Measurements from ENCODE around the gene PTK6.

The PTK6 gene

GRCh38 chr20:63505723-63506122 is 31.5 kb downstream of the PTK6 start:
- Histone ChIP-seq H3F3A (ENCODE audit: control insufficient read depth, insufficient read depth) (no peaks in the 10 kb centered on the region; the same call in 1 of the 2 replicates), H3K9me3 (ENCODE audit: control insufficient read depth, insufficient read depth, low read length) (no peaks in the 10 kb centered on the region), H3K27me3 (ENCODE audit: control insufficient read depth, low read length) (no peaks in the 10 kb centered on the region), H3K4me3 (ENCODE audit: low read length) (no peak overlapping the region), H3K36me3 (ENCODE audit: control insufficient read depth, low read length) (no peaks in the 10 kb centered on the region), H4K20me1 (ENCODE audit: control insufficient read depth, insufficient read depth, low read depth, low read length) (no peaks in the 10 kb centered on the region), H3K27ac (ENCODE audit: low read depth, low read length) (no peak overlapping the region), H3K4me1 (ENCODE audit: control insufficient read depth, low read length) (peaks cover 16% of the 10 kb centered on the region), H3K79me2 (ENCODE audit: control insufficient read depth, low read length) (no peaks in the 10 kb centered on the region), H3K9me2 (replicated peaks; ENCODE audit: control insufficient read depth, low read length) (no peaks in the 10 kb centered on the region), H3K4me2 (ENCODE audit: low read length) (no peak overlapping the region)
- TF ChIP-seq EZH2phosphoT487 (IDR thresholded peaks at IDR 0.05; ENCODE audit: borderline replicate concordance, low read length) = no peak
- TF ChIP-seq CTCF (IDR thresholded peaks at IDR 0.05; ENCODE audit: low read depth, low read length, poor library complexity, severe bottlenecking) = no peak

GRCh38 chr20:63505281-63505680 is 31.9 kb downstream of the PTK6 start:
- Histone ChIP-seq H3K27me3 (ENCODE audit: control insufficient read depth, low read length) (no peaks in the 10 kb centered on the region), H3K9me3 (ENCODE audit: control insufficient read depth, insufficient read depth, low read length) (no peaks in the 10 kb centered on the region), H4K20me1 (ENCODE audit: control insufficient read depth, insufficient read depth, low read depth, low read length) (no peaks in the 10 kb centered on the region), H3K79me2 (ENCODE audit: control insufficient read depth, low read length) (no peaks in the 10 kb centered on the region), H3F3A (ENCODE audit: control insufficient read depth, insufficient read depth) (no peaks in the 10 kb centered on the region; the same call in 1 of the 2 replicates), H3K4me3 (ENCODE audit: low read length) (no peak overlapping the region), H3K9me2 (replicated peaks; ENCODE audit: control insufficient read depth, low read length) (no peaks in the 10 kb centered on the region), H3K4me2 (ENCODE audit: low read length) (no peak overlapping the region), H3K36me3 (ENCODE audit: control insufficient read depth, low read length) (no peaks in the 10 kb centered on the region), H3K4me1 (ENCODE audit: control insufficient read depth, low read length) (peaks cover 16% of the 10 kb centered on the region), H3K27ac (ENCODE audit: low read depth, low read length) (no peak overlapping the region)
- no peak for TF ChIP-seq EZH2phosphoT487 (IDR thresholded peaks at IDR 0.05; ENCODE audit: borderline replicate concordance, low read length)
- no peak for TF ChIP-seq CTCF (IDR thresholded peaks at IDR 0.05; ENCODE audit: low read depth, low read length, poor library complexity, severe bottlenecking)

- Histone ChIP-seq H3K36me3 (ENCODE audit: control insufficient read depth, low read length) (no peaks in the 10 kb centered on the region), H3K27ac (ENCODE audit: low read depth, low read length) (no peak overlapping the region), H3K4me2 (ENCODE audit: low read length) (no peak overlapping the region), H3K4me1 (ENCODE audit: control insufficient read depth, low read length) (peaks cover 16% of the 10 kb centered on the region), H3F3A (ENCODE audit: control insufficient read depth, insufficient read depth) (no peaks in the 10 kb centered on the region; the same call in 1 of the 2 replicates), H3K9me2 (replicated peaks; ENCODE audit: control insufficient read depth, low read length) (no peaks in the 10 kb centered on the region), H3K27me3 (ENCODE audit: control insufficient read depth, low read length) (no peaks in the 10 kb centered on the region; the same call in 1 of the 2 replicates), H4K20me1 (ENCODE audit: control insufficient read depth, insufficient read depth, low read depth, low read length) (no peaks in the 10 kb centered on the region), H3K79me2 (ENCODE audit: control insufficient read depth, low read length) (no peaks in the 10 kb centered on the region), H3K9me3 (ENCODE audit: control insufficient read depth, insufficient read depth, low read length) (no peaks in the 10 kb centered on the region), H3K4me3 (ENCODE audit: low read length) (no peak overlapping the region)
- TF ChIP-seq EZH2phosphoT487 (IDR thresholded peaks at IDR 0.05; ENCODE audit: borderline replicate concordance, low read length) = no peak
- TF ChIP-seq CTCF (IDR thresholded peaks at IDR 0.05; ENCODE audit: low read depth, low read length, poor library complexity, severe bottlenecking) = no peak
Measured at GRCh38 chr20:63504642-63505041, 32.5 kb downstream of the PTK6 start.
